NCI-H526 treated with DMSO at 0.1 percent for 48 hours (cell line): ENCODE data around the gene NHSL2.
"Not testable (repeated sequence)": the region's sequence is repeated elsewhere in the genome, so short reads cannot be mapped to it uniquely, and the experiment has no call there.

ENCODE experiments used
- DNase-seq: peaks from one replicate; lab custom pipeline; 2025; lab: John Stamatoyannopoulos, UW

Gene NHSL2

DNA sequence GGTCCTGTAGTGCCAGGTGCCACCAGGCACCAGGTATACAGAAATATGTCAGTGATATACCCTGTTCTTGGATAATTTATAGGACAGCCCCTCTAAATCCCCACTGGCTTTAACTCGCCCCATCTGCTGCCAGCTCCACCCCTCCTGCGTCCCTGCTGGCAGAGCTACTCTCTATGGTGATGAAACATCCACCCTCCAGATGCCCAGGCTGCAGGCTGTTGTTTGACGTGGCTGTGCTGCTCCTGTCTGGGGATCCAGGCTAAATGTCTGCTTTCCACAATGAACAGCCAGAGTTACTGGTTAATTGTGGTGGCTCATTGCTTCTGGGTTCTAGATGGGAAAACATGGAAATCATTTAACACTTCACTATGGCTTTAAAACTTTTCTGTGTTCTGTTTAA, 12.9 kb downstream of the NHSL2 start:
- DNase-seq, result no peak

DNA sequence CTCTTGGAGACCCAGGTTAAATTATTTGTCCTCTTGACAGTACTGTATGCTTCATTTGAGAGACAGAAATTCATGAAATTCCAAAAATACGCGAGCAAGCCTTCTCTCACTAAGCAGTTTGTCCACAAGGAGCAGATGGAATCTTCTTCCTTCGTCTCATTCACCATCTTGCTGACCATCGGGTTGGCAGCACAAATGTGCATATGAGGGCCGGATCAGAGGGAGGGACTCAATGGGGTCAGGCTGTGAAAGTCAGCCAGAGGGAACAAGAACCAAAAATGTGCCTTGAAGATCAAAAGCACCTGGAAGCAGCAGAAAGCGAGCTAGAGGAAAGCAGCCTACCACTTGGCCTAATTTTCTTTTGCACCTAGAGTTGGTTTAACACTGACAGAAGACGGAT, 16.4 kb downstream of the NHSL2 start:
- DNase-seq, result no peak

DNA sequence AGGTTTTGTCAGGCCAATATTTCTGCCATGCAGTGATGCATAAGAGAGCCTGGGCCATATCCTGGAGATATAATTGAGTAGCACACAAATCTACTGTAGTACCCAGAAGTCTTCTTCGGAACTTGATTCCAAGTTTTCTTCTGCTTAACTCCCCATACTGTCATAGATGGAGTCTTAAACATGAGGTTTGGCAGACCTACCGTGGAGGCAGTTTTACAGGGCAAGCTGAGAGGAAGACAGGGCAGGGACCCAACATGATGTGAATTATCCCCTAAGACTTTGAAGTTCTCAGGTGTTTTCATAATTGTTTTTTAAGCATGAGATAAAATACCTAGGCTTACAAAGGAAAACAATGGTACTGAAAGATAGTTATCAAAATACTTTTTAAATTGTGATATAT, 18.2 kb downstream of the NHSL2 start:
- no peak for DNase-seq

DNA sequence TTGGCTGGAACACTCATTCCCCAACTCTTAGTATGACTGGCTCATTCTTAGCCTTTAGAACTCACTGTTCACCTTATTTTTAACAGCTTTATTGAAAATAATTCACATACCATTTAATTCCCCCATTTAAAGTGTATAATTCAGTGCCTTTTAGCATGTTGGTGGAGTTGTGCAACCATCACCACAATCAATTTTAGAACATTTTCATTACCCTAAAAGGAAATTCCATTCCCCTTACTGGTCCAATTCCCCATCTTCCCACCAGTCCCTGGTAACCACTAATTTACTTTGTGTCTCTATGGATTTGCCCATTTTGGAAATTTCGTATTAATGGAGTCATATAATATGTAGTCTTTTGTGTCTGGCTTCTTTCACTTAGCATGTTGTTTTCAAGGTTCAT, 19.7 kb downstream of the NHSL2 start:
- DNase-seq, result no peak

DNA sequence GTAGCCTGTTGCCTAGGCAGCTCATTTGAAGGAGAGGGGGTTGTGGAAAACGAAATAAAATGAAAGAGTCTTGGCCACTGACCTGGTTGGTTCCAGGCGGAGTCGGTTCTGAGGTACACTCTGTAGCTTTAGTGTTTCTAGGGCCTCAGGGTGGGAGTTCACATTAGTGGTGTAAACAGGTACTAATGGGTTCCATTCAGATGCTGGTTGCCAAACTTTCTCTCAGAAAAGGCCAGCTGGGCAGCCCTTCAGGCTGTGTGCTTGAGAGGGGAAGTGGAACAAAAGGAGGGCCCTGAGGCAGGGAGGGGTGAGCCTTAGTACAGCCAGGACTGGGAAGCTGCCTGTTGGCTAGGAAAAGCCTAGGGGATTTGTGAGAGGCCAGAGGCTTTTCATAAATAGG, 24.8 kb downstream of the NHSL2 start:
- DNase-seq, result no peak

DNA sequence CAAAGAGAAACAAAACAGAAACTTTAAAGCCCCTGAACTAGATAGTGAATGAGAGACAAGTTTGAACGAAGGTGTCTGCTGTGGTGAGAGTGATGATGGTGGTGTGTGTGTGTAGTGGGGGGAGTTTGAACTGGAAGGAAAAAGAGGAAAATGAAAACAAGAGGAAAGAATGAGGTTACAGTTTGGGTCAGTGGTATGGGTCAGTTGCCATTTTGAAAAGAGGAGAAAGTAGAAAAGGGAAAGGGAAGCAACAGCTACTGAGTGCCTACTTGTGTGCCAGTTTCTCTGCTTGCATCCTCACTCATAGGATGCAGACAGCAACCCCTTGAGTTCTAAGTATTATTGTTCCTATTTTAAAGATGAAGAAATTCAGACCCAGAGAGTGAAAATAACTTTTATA, 26.0 kb downstream of the NHSL2 start:
- no peak for DNase-seq

DNA sequence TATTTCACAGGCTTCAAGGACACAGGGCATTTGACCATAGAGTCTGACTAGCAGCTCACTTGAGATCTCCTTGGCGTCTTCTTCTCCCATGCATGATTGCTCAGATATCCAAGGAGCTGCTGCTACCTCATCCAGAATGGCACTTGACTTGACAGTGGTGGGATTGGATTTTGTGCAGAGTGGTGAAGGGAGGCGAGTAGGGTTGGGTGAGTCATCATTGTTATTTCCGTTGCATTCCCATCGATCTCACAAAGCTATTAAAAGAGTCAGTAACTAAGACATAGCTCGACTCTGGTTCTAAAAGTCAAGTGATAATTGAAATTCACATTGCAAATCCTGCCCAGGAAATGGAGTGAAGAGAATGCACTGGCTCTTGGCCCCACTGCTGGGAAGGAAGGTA, 27.7 kb downstream of the NHSL2 start:
- DNase-seq, result no peak

DNA sequence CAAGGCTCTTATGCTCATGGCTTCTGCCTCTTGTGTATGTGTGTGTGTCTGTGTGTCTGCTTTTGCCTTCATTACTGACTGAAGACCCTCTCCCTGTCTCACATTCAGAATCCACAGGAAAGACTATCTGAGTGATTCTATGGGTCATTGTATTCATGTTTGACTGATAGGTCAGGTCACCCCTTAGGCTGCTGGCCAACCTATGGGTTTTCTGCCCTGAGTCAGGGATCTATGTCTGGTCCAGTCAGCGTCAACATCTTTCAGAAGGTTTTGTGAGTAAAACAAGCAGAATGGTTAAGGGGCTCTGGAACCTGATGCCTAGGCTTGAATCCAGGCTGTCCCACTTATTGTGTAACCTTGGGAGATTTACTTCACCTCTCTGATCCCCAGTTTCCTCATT, 30.5 kb downstream of the NHSL2 start:
- no peak for DNase-seq

DNA sequence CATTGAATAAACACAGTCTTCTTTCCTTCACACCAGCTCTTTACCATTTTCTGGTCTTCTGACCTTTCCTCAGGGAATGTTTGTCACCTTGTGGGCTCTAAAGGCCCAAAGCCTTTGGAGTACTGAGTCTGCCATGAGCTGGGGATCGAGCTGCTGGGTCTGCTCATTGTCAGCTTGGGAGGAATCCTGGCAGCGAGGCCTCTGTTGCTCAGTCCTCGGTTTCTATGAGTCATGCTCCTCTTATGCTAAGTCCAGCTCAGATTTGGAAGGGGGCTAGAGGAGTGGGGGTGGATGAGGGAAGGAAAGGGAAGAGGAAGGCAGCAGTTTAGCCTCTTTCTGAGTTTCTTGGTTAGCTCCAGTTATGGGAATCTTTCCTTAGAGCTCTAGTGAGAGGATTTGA, 31.1 kb downstream of the NHSL2 start:
- no peak for DNase-seq

DNA sequence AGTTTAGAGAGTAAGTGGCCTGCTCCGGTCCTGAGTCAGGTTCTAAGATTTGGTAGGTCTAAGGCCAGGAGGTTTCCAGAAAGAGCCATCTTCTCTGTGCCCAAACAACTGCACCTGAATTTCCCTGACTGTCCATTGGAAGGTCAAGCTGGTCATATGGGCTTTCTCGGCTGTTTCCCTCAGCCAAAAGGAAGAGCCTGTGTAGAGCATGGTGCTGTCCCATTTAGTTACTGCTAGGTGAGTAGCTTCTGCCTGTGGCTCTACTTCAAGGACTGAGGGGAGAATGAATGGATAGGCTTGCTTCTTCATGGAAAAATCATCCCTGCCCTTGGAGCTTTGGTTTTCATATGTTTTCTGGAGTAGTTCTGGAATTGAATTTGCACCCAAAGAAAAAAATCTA, 33.7 kb downstream of the NHSL2 start:
- DNase-seq, result no peak

DNA sequence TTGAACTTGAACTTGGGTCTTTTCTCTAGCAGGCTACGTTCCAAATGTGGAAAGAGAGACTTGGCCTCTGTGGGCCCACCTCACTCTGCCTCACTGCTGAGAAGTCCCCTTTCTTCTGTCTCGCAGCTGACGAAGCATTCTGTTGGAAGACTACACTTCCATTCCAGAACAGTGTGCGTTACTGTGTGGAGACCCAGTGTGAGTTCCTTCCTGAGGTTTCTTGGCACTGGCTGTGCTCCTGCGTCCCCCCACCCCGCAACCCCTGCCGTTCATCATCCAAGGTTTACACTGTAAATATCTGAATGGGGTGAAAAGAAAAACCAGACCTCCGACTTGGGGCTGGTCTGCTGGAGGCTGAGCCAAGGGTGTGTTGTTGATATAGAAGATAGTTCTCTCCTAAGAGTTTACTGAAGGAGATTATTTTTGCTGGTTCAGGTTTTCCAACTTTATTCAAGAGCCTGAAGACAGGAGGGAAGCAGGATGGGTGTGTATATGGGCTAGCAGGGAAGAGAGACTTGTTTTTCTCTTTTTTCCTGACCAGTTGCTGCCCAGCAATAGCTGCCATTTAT, 34.7 kb downstream of the NHSL2 start:
- DNase-seq, result no peak

DNA sequence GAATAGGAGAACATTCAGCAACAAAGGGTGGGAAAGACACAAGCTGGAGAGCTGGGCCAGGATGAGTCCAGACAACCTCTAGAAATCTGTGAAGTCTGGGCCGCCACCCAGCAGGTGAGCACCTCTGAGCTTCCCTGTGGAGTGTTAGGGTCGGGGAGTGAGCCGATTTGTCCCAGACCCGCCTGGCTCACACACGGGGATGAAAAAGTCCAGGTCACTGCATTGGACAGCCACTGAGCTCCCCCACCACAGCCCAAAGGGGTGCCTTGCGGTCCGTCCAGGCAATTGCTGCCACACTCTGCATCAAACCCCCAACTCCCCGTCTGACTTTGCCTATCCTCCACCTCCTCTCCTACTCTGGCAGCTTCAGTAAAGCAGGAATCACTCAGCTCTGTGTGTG, 38.7 kb downstream of the NHSL2 start:
- DNase-seq, result no peak

DNA sequence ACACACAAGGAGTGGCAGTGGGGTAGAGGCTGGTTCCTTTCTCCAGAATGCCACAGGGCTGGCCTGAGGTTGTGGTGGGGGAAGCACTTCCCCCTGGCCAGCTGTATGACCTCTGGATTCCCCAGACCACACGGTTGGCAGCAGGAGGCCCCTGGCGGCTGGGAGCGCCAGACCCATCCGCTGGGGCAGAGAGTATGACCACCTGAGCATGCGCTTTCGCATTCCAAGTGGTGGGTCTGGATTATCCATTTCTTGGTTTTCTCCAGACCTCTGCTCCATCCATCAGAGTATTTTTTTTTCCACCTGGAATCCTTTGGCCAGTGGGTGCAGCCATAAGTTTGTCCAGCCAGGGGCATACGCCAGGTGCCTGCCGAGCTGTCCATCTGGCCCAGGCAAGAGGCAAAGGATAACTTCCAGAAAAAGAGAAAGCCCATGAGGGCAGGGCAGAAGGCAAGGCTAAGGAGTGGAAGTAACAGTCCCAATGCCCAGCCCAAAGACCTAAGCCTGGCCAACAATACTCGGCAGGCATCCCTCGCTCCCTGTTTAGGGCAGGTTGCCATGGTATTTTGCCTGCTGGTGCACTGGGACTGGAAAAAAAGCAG, 39.3 kb downstream of the NHSL2 start:
- DNase-seq, result no peak

DNA sequence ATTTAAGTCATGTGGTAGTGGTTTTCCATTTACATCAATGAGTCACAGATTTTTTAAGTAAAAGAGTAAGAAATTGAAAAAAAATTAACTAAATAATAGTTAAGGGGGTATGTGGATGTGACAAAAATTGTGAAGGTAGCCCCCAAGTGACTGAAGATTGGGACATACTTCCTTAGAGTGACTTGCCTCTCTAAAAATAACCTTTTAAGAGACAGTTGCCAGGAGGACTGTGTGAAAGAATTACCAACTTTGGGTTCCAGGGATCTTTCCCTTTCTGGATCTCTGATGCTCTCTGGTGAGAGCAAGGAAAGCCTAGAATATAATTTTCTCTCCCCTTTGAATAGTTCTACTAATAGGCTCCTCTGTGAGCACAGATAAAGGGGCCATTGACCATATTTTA, 42.7 kb downstream of the NHSL2 start:
- no peak for DNase-seq

DNA sequence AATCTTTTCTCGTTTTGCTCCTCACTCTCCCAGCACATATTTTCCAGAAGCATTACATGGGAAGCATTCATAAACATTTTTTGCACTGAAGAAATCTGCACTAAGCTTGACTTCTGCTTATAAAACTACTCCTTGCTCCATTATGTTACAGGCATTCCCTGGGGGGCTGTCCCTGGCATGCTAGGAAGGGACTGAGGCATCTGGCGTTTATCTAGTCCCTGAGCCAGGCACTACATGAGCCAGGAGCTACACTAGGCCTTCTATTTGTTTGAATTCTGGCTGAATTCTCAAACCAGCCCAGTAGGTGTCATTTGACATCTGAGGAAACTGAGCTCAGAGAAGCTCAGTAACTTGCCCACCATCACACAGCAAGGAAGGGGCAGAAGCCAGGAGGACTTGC, 43.3 kb downstream of the NHSL2 start:
- DNase-seq, result no peak

DNA sequence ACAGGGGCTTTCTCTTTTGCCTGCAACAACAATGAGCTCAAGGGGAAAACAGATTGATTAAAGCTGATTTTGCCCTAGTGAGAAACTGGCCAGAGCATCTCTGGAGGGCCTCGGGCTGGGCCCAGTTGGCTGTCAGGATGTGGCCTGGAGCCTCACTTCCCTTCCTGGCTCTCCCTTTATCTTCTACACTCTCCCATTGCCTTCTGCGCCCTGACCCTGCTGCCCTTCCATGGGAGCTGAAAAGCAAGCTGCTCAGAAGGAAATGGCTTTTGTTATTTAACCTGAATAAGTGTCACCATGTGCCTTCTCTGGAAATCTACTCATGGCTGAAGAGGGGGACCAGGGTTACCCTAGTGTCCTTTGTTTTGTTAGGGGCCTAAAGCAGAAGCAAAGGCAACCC, 43.8 kb downstream of the NHSL2 start:
- DNase-seq, result no peak

DNA sequence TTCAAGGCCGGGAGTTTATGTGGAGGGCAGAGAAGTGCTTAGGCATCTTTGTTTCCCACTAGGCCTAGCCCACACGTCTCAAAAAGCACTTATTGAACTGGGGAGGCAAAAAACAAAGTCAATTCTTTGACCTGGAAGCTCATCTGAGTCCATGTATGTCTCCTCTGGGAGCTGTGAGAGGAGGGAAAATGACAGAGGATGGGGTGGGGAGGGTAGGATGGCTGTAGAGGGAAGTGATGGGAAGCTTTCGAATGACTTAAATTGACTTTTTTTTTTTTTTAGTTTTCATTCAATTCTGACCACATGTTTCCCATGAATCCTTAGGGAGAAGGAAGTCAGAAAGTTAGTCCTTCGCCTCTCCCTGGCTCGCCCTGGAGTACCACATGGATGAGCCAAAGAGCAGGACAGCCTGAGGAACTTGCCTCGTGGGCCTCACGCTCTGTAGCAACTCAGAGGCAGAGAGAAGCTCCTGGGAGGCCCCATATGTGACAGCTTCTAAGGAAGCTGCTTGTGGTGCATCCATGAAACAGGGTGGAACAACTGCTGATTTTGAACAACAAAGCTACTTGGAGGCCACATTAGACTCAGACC, 45.0 kb downstream of the NHSL2 start:
- DNase-seq, result no peak

DNA sequence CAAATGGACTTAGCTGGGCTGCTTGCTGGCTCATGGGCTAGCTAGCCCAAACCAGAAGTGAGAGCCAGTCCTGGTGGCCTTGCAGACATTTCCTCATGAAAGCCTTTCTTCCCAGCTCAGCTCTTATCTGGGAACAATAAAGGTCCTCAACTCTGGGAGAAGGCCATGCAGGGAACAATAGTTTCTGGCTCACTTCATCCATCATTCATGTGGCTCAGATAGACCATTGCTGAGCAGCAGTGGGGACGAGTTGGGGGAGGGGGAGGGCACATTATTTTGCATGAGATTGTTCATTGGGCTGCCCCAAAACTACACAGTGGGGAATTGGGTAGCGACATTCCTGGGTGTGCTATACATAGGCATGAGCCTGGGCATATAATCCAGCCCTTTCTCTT, 47.6 kb downstream of the NHSL2 start:
- DNase-seq, result no peak

DNA sequence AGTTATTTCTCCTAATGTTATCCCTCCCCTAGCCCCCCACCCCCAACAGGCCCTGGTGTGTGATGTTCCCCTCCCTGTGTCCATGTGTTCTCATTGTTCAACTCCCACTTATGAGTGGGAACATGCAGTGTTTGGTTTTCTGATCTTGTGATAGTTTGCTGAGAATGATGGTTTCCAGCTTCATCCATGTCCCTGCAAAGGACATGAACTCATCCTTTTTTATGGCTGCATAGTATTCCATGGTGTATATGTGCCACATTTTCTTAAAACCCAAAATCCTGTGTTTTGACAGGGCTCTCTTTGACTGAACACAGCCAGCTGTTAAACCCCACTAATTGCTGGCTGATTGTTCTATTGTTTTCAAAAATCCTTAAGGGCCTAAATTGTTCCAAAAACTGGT, 53.5 kb downstream of the NHSL2 start:
- DNase-seq, result not testable (repeated sequence)

DNA sequence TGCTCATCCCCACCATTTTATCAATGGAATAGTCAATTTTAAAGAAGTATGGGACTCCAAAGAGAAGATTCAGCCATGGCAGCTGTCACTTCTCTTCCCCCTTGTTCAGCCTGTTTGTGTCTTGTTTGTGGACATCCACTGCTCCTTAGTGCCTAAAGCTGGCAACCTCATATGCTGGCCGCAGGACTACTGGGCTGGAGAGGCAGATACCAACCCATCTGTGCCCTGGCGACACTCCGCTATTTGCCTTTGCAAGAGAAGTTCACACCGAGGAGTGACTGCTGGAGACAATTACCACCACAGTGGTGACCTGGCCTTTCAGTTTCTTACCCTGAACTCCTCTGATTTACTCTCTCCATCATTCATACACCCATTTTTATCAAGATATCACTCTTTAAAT, 64.3 kb downstream of the NHSL2 start:
- no peak for DNase-seq

DNA sequence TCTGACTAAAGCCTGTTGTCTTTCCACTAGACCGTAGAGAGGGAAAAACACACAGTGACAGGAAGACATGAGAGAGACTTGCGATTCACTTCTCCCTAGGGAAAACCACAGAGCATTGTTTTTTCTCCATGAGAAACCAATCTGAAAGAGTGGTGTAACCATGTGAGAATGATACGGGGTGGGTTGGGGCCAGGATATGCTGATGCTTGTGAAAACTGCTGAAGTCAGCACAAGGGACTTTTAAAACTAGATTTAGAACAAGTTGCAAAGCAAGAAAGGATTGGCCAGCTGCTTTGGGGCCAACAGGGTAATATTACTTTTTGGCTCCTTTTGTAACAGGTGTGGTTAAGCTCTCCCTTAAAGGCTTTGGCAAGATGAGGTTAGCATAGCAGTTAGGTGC, 66.1 kb downstream of the NHSL2 start:
- DNase-seq, result no peak

DNA sequence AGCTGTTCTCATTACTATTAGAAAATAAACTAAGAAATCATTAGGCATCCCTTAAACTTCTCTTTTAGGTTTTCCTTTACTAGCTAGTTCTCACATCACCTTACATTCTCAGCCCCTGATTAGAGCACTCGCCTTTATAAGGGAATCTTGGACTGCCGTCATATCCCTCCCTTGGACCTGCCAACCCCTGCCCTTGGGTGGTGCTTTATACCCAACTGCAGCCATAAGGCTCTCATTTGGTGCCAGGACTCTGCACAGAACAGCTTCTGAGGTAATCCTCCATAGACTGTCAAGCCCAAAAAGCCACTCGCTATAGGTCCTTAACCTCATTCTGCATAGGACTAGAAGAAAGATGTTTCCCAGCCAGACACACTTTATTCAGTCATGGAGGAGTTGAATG, 67.5 kb downstream of the NHSL2 start:
- DNase-seq, result no peak

DNA sequence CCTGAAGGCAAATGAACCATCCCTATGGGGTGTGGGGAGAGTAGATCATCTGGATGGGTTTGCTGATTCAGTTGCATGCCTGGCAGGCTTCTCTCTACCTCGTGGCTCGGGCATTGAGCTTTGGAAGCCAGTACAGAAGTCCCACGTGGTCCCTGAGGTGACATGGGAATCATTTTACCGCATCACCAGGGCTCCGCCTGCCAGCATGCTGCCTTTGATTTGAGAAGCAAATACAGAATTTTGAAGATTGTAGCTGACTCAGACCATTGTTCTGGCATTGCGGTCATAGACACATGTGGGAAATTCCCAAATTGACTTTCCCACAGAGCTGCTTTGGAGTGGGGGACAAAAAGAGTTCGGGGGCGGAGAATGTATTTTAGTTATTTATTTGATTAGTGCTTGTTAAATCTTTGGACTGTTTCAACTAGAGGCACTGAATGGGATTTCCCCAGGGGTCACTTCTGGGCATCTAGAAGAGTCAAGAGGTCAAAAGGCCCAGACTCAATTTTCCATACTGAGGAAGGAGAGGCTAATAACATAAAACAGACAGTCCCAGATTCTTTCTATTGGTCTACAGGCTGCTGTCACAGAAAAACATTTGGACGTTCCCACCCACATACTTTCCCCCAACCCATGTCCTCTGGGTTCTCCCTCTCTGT, 79.3 kb downstream of the NHSL2 start:
- DNase-seq, result no peak

DNA sequence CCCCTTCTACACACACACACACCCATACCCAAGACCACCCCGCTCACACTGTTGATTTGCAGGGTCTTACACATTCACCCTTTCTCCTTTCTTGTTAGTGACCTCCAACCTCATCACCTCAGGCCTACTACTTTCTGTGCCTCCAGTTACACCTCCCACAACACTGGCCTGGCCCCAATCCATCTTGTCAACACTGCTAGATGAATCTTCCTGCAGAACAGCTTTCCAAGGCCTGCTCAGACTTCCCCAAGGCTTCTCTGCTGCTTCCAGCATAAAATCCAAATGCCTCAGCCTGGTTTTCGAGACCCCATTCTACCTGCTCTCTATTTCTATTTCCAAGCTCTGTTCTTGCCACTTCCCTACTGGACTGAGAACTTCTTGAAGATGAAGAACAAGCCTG, 79.9 kb downstream of the NHSL2 start:
- DNase-seq, result no peak
